ENCODE measurements around the gene CASZ1.

DNA sequence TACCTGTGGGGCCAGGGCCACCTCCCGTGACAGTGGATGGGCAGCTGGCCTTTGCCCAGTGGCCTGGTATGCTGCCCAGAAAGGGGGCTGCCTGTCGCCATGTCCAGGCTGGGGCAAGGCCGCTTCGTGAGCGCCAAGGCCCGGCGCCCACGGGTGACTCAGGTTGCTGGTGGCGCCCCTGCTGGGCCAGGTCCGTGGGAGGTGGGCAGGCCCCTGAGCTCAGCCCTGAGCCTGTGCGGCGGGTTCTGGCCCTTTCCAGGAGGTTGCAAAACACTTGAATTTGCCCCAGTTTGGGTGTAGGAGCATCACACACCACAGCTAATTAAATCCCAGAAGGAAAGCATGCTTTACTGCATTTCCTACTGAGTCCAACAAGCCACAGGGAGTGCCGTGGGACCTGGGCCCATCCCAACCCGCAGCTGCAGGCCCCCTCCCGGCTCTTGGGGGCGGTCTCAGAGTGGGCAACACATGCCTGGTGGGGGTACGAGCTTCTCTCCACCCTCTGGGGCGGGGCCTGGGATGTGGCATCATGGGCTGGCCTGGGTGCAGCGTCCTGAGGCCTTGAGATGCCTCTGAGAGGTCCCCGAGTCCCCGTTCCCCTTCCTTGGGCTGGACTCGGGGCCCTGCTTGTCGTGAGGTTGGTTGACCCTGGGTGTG lies 161.9 kb downstream of the CASZ1 start:
- TF ChIP-seq, protein P1, sequence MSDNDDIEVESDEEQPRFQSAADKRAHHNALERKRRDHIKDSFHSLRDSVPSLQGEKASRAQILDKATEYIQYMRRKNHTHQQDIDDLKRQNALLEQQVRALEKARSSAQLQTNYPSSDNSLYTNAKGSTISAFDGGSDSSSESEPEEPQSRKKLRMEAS (IDR thresholded peaks at IDR 0.05; ENCODE audit: insufficient read depth, insufficient read length), result no peak
- TF ChIP-seq, protein P2, sequence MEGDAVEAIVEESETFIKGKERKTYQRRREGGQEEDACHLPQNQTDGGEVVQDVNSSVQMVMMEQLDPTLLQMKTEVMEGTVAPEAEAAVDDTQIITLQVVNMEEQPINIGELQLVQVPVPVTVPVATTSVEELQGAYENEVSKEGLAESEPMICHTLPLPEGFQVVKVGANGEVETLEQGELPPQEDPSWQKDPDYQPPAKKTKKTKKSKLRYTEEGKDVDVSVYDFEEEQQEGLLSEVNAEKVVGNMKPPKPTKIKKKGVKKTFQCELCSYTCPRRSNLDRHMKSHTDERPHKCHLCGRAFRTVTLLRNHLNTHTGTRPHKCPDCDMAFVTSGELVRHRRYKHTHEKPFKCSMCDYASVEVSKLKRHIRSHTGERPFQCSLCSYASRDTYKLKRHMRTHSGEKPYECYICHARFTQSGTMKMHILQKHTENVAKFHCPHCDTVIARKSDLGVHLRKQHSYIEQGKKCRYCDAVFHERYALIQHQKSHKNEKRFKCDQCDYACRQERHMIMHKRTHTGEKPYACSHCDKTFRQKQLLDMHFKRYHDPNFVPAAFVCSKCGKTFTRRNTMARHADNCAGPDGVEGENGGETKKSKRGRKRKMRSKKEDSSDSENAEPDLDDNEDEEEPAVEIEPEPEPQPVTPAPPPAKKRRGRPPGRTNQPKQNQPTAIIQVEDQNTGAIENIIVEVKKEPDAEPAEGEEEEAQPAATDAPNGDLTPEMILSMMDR (IDR thresholded peaks at IDR 0.05; ENCODE audit: extremely low read depth in 1 of 2, insufficient read depth in 1 of 2, low read depth in 1 of 2, low read length in 2 of 2), result no peak
- TF ChIP-seq GATA2 (IDR thresholded peaks at IDR 0.05; ENCODE audit: insufficient read depth, insufficient read length, low read depth, low read length) (no peak), POLR2AphosphoS5 (IDR thresholded peaks at IDR 0.05; ENCODE audit: insufficient read depth, low read depth, low read length) (no peak), POLR2A (IDR thresholded peaks at IDR 0.05; ENCODE audit: low read depth, low read length) (no peak), EZH2 (IDR thresholded peaks at IDR 0.05; ENCODE audit: borderline replicate concordance, low read depth, low read length, severe bottlenecking) (no peak), MYC (IDR thresholded peaks at IDR 0.05; ENCODE audit: low read depth, low read length) (no peak), JUN (IDR thresholded peaks at IDR 0.05; ENCODE audit: borderline replicate concordance, insufficient read depth, insufficient read length, low read depth) (no peak)
